ENCODE data around the gene TACC3. TPM values are rescaled to one million over a fixed set of nuclear protein-coding genes. Genes with fewer than 3 reads are reported as not detected.

The TACC3 gene
- total RNA-seq, 1 experiment from 2014 or later, result 156 TPM

- H3K27ac ChIP-seq (ENCODE audit: insufficient read length, low read depth, low read length), result no peak overlapping the region
- TF ChIP-seq CTCF (conservative IDR thresholded peaks at IDR 0.05), result no peak
- H3K4ac ChIP-seq (ENCODE audit: low read depth, low read length), result no peak overlapping the region
- H3K23me2 ChIP-seq (ENCODE audit: insufficient read length, low read depth, low read length, poor library complexity, severe bottlenecking), result no peaks in the 10 kb centered on the region
- no peak overlapping the region for H2AFZ ChIP-seq (ENCODE audit: low read length)
- H2BK20ac ChIP-seq (ENCODE audit: low read depth, low read length, poor library complexity, severe bottlenecking), result no peak overlapping the region
- WGBS (ENCODE audit: extremely low coverage, insufficient read length, low lambda C conversion rate), result no CpG with 5 or more reads among the region's 19 CpGs
- no peaks in the 10 kb centered on the region for H3K79me2 ChIP-seq (ENCODE audit: insufficient read depth, low read length)
- no peak overlapping the region for H4K5ac ChIP-seq (ENCODE audit: insufficient read length, low read depth, low read length)
- no peak overlapping the region for H3K56ac ChIP-seq (ENCODE audit: insufficient read length, low read depth, low read length)
- H2AK5ac ChIP-seq (ENCODE audit: insufficient read length, low read length), result no peak overlapping the region
- H4K20me1 ChIP-seq (ENCODE audit: control insufficient read depth, insufficient read depth, insufficient read length), result no peaks in the 10 kb centered on the region
- Mint-ChIP-seq H3K36me3 (ENCODE audit: insufficient read depth in 1 of 3, low read depth in 3 of 3) (no peaks in the 10 kb centered on the region), H3K9me3 (no peaks in the 10 kb centered on the region), H3K27ac (no peak overlapping the region), H3K4me1 (peaks cover 8 to 24% of the 10 kb centered on the region in 2 experiments), H3K4me3 (no peak overlapping the region), H3K27me3 (ENCODE audit: low read depth) (no peaks in the 10 kb centered on the region; the same call in 1 of the 2 replicates)
- no peak overlapping the region for H3K18ac ChIP-seq (ENCODE audit: insufficient read length, low read depth, low read length)
- H4K8ac ChIP-seq (replicated peaks; ENCODE audit: insufficient read length, low read depth, low read length), result no peak overlapping the region
- H3T11ph ChIP-seq (ENCODE audit: low read length), result no peak overlapping the region
- 0 out of 2 replicates have a peak overlapping the region, but pooled peaks have one; percentile 76 for H2BK15ac ChIP-seq (ENCODE audit: low read depth, low read length)
- DNase-seq, result no peak
- no peaks in the 10 kb centered on the region for H3K9me3 ChIP-seq (ENCODE audit: control insufficient read depth, low read depth, low read length)
- H3K27me3 ChIP-seq (ENCODE audit: insufficient read depth, low read length), result no peaks in the 10 kb centered on the region
- no peak overlapping the region for H3K23ac ChIP-seq (ENCODE audit: insufficient read length, low read depth, low read length)
- no peaks in the 10 kb centered on the region for H3K79me1 ChIP-seq (ENCODE audit: insufficient read depth, low read depth, low read length, poor library complexity, severe bottlenecking)
- H3K9ac ChIP-seq (ENCODE audit: extremely low read depth, insufficient read length, low read length), result no peak overlapping the region
- no peaks in the 10 kb centered on the region for H3K4me1 ChIP-seq (ENCODE audit: insufficient read depth, low read length)
- H2BK120ac ChIP-seq (ENCODE audit: low read depth, low read length, poor library complexity, severe bottlenecking), result no peak overlapping the region
- no peak overlapping the region for H4K91ac ChIP-seq (ENCODE audit: insufficient read length, low read depth, low read length)
- H3K14ac ChIP-seq (ENCODE audit: insufficient read depth, low read length), result no peak overlapping the region; the same call in 1 of the 2 replicates
- H3K4me2 ChIP-seq (ENCODE audit: insufficient read depth, insufficient read length, low read length), result no peak overlapping the region
- H2BK12ac ChIP-seq (ENCODE audit: insufficient read length, low read depth, low read length), result no peak overlapping the region
- H2BK5ac ChIP-seq (ENCODE audit: insufficient read length, low read length), result no peak overlapping the region
Observed at GRCh38 chr4:1759170-1759817, 38.0 kb downstream of the TACC3 start.
